Fibroblast of peridontal ligament (primary cell): ENCODE data around the gene NLGN1.

Experiments
- DNase-seq: peaks from one replicate; pipeline ENCODE4 v3.0.0-alpha.2; 2010; ENCODE audit errors: extremely low read depth

The NLGN1 gene

DNA sequence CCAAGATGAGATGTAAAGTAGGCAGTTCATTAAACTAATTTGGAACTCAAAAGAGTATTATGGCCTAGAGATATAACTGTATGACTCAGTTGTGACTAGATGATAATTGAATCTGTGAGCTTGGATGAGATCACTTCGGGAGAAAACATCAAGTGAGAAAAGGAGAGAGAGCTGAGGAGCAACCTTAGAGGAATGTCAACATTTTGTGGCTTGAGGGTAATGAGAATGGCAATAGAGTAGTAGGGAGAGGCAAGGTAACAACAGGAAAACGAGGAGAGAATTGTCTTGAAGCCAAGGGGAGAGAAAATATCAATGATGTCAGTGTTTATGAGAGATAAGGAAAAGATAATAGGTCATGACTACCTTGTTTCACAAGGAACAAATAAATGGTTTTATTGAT is 580.2 kb downstream of the NLGN1 start:
- DNase-seq = peak; percentile 45

DNA sequence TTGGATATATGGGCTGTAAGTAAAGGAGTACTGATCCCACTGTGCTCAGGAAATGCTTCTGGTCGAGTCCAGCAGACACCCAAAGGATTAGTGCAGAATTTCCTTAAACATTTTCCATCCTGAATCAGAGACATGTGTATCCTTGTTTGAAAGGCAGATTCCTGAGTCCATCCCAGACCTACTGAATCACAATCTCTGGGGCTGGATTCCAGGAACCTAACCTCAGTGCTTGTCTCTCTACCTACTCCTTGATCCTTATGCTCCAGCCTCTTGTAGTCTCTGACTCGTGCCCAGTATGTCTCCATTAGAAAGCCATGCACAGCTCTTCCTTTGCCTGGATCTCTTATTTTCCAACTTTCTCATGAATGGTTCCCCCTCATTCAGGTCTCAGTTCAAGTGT is 585.8 kb downstream of the NLGN1 start:
- peak; percentile 37 for DNase-seq

DNA sequence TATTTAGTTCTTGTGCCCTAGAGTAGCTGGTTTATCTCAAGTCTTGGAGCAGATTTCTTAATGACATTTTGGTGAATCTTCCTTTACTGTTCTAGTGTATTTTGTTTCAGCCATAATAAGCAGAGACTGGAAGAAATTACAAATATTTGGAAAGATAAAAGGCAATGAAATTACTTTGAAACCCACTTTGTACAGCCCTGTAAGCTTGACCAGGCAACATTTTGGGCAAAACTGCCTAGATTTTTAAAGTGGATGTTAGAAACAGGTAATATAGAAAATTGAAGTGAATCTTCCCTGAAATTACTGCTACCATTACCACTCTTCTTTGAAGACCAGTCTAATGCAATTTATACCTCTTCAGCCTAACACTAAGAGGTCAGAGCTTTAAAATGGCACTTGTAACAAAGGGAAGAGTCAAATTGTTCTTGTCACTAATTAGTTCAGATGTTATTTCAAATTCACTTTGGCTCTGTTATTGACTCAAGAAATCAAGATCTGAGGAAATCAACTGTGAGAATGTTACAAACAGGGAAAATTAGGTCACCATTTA is 589.4 kb downstream of the NLGN1 start:
- no peak for DNase-seq

DNA sequence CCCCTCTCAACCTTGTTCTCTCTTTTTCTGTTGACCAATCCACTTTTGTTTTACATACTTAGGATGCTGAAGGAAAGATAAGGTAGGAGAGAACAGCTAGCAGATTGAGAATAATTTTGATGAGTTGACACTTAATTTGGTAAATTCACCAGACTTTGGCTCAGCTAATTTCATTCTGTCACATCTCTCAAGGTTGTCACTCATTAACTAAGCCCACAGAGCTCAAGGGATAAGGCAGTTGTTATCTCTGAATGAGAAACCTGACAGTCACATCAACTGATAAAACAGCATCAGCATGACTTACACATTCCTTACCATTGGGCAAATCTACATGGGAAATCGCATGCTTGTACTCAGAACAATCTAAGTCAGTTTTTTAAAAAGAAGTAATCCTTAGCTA is 591.4 kb downstream of the NLGN1 start:
- DNase-seq = no peak

DNA sequence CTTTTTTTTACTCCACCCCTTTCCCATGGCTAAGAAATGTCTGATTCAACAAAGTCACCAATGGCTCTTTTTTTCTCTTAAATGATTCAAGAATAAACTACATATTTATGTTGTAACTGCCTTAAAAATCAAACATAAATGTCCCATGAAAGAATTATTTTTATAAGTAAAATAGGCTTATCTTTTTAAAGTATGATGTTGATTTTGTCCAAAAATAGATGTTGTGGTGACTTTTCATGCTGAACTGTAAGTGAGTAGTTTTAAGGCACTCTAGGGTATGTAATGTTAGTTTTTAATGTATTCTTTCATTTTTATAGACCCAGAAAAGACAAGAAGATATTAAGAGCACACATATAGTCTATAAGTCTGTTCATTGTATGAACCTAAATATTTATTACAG is 594.9 kb downstream of the NLGN1 start:
- no peak for DNase-seq

DNA sequence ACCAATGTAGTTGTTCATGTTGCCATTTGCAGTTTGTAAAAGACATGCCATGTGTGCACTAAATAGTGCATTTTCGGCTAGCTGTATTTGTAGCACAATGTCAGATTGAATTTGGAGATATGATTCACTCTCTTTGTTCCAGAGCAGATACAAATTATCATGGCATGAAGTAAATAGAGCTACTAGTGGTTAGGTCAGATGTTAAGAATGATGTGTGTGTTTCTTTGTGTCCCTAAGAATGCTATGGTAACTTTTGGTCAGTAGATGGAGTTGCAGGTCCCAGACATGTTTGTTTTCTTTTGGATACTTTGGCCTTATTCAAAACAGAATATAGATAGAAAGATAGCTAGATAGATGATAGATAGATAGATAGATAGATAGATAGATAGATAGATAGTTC is 595.8 kb downstream of the NLGN1 start:
- DNase-seq = peak; percentile 91

DNA sequence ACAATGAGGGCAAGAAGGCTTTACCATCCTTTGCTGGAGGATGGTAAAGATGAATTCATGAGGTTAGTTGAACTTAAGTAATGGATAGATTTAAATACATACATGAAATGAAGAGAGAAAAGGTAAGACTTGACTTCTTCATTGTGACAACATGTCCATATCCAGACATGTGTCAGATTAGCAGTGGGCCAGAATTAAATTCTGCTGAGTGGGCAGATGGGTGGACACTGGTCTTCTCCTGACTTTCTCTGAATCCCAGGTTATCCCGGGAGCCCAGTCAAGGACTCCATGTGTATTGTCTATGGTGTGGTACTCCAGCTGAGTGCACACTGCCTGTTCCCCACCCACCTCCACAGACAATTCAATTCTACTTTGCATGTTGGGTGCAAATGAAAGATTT is 603.1 kb downstream of the NLGN1 start:
- DNase-seq = no peak

DNA sequence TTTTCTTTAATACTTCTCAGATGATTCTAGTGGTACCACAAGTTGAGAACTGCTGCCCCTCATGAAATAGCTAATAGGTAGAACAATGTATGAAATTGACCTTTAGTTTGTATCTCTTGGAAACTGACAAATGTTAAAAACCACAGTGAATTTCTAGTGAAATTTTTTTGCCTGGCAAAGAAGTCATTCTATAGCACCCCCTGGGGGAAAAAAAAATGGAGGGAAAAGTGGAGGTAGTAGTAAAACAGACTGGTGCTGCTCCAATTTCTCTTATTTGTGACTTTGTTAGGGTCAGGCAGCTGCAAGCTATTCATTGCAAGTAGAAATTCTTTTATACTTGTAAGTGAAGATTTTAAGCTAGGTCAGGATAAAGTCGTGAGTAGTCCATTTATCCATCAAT is 605.0 kb downstream of the NLGN1 start:
- DNase-seq = peak; percentile 30

DNA sequence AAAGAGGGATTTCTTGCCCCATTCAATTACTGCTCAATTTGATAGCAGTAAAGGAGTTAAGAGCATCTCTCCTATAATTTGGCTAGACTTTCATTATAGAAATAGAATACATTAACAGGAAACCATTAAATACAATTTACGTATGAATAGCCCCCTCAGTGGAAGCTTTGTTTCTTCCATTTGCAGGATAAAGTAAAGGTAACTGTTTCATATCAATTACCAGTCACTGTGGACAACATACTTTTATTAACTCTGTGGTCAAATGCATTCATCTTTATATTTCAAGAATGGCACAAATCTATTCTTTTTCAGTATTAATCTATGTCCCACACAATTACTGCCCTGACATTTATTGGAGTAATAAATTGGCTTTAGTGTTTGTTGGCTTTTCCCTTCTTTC is 613.4 kb downstream of the NLGN1 start:
- DNase-seq = no peak

DNA sequence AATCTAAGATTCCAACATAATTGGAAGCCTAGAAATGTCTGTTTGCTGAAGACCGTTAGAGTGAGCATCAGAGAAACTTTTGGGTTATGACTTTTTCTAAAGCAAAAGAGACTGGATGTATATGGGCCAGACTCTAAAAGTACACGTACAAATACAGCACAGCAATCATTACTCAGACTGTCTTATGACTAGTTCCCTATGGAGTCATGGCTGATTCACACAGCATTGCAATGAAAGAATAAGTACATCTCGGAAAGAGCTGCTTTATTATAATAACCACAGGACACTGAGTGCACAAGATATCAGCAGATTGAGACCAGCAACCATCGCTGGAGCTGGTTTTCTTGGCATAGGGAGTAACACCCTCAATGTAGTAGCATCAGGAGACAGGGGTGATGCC is 618.6 kb downstream of the NLGN1 start:
- peak; percentile 85 for DNase-seq

DNA sequence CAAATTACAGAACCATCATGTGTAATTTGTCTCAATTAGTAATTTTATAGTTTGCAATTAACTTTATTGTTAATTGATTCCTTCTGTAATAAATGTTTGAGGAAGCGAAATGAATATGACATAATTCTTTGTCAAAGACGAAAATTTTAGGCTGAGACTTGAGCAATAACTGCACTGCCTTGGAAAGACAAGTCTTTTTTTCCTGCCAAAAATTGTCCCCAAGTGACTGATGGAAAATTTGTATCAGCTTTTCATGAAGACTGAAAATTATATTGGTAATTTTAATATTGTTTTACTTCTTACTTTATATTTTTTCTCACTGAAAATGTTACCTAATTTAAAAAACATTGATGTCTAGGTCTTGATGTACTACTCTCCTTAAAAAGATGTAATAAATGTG is 622.6 kb downstream of the NLGN1 start:
- DNase-seq = no peak

DNA sequence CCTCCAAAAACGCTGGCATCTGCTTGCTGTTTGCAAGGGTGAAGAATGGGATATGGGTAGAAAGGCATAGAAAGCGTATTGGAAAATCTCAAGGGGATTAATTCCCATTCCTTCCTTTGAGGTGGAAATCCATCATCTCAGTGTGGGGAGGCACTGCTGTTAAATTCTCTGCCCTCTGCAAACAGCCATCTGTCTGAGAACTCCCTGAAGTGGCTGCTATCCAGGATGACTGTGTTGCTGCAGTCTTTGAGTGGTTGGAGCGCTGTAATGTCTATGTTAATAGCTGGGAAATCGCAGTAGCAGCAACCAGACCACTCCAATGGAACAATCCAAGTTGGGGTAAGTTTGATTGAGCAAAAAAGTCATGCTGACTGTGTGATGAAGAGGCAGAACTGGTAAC is 625.9 kb downstream of the NLGN1 start:
- peak; percentile 38 for DNase-seq

DNA sequence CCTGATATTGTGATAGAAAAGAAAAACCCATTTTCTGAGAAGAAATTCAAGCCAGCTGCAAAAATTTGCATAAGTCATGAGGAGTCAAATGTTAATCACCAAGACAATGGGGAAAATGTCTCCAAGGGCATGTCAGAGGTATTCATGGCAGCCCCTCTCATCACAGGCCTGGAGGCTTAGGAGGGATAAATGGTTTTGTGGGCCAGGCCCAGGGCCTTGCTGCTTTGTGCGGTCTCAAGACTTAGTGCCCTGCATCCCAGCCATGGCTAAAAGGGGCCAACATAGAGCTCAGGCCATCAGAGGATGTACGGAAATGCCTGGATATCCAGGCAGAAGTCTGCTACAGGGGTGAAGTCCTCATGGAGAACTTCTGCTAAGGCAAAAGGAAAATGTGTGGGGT is 631.1 kb downstream of the NLGN1 start:
- no peak for DNase-seq

DNA sequence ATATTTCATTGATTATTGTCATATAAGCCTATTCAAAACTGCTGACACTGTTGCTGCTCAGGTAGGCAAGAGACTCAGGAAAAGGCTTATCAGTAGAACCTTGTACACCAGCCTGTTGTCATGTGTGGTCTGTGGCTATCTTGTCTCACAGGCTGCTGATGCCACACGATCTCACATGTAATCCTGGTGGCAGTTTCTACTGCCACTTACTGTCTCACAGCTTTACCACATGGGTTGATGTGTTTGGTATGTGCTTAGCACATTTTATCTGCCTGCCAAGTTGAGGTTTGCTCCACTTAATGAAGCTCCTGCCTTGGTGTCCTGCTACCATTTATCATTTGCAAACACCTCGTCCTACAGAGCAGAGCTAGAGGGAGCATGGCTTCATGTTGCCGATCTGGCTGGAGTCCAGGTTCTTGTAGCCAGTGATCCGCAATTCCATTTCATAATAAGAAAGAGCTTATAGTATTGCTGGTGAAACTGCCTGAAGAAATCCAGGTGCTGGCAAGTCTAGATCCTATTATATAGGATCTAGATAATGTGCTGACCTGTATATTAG is 637.9 kb downstream of the NLGN1 start:
- no peak for DNase-seq

DNA sequence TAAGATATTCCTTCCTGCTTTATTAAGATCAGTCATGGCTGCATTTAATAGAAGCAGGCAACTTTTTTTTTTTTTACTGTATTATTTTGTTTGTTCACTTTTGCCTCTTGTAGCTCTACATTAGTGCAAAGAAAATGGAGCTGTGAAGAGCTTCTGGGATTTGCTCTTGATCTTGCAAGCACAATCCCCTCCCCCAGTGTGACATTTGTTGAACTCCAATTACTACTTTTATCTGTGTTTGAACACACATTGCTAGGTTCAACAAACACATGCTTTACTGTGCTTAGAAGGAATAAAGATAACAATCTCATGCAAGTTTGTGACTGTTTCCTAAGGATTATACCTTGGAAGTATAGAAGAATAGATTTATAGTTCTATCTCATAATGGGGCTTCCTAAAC is 648.8 kb downstream of the NLGN1 start:
- DNase-seq = no peak

DNA sequence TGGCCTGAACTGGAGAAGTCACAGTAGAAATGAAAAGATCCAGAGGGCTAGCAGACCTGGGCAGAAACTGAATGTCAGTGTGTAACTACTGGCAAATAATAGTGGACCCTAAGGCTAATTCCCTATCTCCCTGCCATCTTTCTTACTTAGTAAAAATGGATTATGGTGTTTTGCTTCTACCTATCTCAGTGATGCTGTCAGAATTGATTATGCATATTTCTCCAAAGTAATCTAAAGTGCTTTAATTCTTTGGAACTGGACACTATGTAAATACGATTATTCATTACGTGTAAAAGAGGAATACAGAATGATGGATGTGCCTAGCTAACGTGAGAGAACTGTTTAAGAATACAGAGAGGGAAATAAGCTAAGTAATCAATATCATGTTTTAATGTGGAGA is 651.9 kb downstream of the NLGN1 start:
- no peak for DNase-seq

DNA sequence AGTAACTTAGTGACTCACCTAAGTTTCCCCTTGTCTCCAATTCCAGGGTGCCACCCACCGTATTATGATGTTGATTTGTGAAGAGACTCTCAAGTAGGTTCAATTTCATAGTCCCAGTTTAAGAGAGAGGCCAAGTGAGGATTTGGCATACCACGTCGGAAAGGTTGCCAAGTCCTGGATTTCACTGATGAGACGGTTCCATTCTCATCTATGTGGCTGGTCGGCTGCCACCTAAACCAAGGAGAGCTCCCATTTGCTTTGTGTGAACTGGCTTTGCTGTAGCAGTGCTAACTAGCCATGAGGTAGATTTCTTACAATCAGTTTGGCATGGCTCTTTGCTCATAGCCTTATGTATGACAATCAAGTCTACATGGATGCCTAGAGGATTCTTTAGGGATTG is 653.6 kb downstream of the NLGN1 start:
- DNase-seq = no peak

DNA sequence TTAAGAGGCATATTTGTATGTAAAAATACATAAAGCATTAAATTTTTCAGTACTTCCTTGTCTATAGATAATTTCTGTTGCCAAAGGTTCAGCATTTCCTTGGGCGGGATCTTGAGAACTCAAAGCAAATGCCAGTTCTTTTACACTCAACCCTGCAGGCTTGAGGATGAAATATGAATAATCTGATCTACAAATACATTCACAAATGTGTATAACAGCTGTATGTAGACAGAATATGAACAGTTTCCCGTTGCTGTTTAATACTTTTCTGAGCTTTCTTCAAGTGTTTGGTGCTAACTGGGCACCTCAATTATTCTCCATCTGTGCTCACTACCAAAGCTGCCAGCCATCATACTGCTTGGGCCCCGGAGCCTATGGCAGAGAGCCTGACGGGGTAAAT is 661.3 kb downstream of the NLGN1 start:
- DNase-seq = no peak

DNA sequence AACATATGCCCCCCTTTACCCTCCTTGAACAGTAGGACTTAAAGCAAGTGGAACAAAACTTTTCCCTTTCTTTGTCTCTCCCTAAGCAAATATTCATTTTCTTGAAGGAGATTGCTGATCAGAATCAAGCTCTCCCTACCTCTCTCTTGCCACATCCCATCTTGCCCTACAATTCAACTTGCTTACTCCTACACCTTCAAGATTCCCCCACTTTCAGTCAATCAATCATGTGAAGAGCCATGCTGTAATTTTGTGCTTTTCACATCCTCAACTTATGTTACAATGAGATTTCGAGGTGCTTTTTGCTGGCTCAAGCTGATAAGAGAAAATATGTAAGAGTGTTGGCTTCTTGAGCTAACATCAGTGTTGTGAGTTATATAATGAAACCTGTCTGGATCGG is 662.9 kb downstream of the NLGN1 start:
- DNase-seq = no peak

DNA sequence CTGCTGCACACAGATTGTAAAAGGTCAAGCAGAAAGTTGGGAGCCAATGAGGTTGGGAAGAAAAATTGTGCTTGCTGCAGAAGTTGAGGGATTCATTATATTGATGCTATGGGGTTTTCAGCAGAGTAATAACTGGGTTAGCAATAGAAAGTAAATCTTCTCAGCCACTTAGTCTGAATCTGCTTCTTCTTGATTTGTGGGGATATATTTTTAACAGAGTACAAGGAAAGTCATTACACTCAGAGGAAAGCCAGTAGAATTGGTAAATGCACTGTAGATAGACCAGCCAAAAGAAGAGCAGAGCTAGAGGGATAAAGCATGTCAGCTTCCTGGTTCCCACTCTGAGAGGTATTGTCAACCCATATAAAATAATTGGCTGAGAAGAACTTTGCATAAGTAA is 663.6 kb downstream of the NLGN1 start:
- no peak for DNase-seq

DNA sequence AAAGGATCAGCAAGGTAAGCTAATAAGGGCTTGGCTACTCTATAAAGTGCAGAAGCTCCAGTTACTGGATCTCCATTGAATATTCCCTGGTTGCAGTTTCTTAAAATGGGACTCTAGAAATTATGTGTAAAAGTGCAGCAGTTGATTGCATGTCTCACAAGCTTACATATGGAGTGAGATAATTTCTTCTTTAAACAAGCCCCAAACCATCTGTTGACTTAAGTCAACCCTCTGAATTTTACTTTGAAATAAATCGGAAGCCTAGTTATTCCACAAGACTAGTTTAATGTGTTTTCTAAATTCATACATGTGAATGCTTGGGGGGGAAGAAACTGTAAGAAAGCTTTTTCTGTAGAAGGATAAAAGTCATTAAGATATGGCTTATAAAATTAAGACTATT is 664.2 kb downstream of the NLGN1 start:
- DNase-seq = no peak

DNA sequence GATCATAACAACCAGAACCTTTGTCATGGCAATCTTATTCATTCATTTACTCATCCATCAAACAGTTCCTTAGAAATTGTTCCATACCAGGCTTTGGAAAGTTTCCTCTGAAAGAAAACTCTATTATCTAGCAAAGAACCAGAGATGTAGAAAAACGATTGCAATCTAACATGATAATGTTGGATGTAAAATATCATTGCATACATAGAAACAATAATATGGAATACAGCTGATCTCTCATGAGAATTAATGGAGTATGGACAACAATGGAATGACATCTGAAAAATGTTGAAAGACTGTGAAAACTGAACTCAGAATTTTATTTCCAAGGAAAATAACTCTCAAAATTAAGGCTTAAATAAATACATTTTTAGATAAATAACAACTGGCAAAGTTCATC is 665.4 kb downstream of the NLGN1 start:
- DNase-seq = no peak

DNA sequence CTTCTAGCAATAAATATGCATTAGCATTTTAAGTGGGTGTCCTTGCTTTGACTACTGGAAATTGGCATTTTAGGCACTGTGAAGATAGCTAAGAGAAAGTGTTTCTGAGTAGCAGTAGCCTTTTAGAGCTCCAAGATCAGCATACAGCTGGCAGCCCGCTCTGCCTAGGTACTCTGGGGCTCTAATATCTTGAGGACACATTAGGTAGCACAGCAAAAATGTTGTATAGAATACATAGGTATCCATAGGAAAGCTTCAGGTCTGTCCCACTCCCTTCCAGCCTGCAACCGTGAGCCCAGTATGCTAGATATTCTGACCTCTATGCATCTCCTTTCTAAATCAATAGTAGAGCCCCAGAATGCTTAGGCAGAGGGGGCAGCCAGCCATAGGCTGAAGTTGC is 670.5 kb downstream of the NLGN1 start:
- no peak for DNase-seq

DNA sequence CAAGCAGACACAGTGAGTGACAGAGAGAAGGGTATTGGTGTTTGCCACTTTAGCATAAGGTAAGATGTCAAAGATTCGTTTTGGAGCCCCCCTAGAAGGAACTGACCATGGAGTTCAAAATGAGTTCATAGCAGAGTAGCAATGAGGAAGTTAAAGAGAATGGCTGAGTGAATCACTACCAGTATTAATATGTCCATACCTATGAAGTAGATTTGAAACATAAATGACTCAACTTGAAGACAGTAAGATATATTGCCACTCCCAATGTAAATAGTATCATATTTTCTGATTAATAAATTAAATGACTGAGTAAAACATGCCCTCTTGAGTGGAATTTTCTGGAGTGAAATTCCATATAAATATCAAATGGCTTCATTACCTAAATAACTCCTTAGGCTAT is 675.1 kb downstream of the NLGN1 start:
- DNase-seq = no peak

DNA sequence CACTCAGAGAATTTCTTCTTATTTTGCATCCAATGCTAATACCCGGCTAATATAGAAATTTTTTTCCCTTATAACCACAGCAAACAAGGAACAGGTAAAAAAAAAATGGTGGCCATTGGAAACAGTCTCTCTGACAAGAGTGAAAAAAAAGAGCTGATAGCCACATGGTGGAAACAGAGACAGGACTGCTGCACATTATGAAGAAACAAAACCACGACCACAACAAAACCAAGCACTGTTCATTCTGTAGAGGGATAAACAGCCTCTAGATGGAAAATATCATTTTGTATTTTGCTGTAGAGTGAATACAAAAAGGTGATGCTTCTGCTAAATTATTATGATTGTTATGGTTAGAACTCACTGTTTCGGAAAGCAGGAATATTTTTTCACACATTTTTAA is 686.2 kb downstream of the NLGN1 start:
- no peak for DNase-seq
